ENCODE measurements around the gene INSYN1.

GRCh38 chr15:73747847-73748590, 5.1 kb downstream of the INSYN1 start:
- TF ChIP-seq, protein P1, sequence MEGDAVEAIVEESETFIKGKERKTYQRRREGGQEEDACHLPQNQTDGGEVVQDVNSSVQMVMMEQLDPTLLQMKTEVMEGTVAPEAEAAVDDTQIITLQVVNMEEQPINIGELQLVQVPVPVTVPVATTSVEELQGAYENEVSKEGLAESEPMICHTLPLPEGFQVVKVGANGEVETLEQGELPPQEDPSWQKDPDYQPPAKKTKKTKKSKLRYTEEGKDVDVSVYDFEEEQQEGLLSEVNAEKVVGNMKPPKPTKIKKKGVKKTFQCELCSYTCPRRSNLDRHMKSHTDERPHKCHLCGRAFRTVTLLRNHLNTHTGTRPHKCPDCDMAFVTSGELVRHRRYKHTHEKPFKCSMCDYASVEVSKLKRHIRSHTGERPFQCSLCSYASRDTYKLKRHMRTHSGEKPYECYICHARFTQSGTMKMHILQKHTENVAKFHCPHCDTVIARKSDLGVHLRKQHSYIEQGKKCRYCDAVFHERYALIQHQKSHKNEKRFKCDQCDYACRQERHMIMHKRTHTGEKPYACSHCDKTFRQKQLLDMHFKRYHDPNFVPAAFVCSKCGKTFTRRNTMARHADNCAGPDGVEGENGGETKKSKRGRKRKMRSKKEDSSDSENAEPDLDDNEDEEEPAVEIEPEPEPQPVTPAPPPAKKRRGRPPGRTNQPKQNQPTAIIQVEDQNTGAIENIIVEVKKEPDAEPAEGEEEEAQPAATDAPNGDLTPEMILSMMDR (IDR thresholded peaks at IDR 0.05), result no peak
- no peak for TF ChIP-seq POLR2A (IDR thresholded peaks at IDR 0.05)

Measured in stomach (tissue), 4 donors.